ENCODE measurements around the gene ARG1. TPM values are rescaled to one million over a fixed set of nuclear protein-coding genes. Genes with fewer than 3 reads are reported as not detected.
"Not testable (repeated sequence)": the region's sequence is repeated elsewhere in the genome, so short reads cannot be mapped to it uniquely, and the experiment has no call there.

ARG1 gene
- total RNA-seq, 6 experiments from 2014 or later, result 428 to 1,179 (median 813) TPM

GRCh38 chr6:131532580-131533039 is 40.4 kb upstream of the ARG1 start:
- intact Hi-C loops (cut with DNase I), result no loop called here
- no peak overlapping the region for H3K27ac ChIP-seq
- DNase-seq, result no peak
- no peaks in the 10 kb centered on the region for H3K36me3 ChIP-seq
- no peak for ATAC-seq
- H3K4me3 ChIP-seq, result no peak overlapping the region
- H3K9me3 ChIP-seq, result no peaks in the 10 kb centered on the region
- 33% methylated on average over 1 of the region's 3 CpGs for WGBS (ENCODE audit: insufficient coverage, low coverage, low lambda C conversion rate, missing lambda C conversion rate)
- H3K27me3 ChIP-seq, result no peaks in the 10 kb centered on the region
- no peak for TF ChIP-seq CTCF (IDR thresholded peaks at IDR 0.05)
- TF ChIP-seq POLR2A (IDR thresholded peaks at IDR 0.05), result no peak
- H3K4me1 ChIP-seq, result no peaks in the 10 kb centered on the region

- H3K4me1 ChIP-seq; H3K4me3 ChIP-seq; DNase-seq; H3K36me3 ChIP-seq; ATAC-seq; H3K27me3 ChIP-seq; H3K27ac ChIP-seq; H3K9me3 ChIP-seq; intact Hi-C loops (cut with DNase I): not testable (repeated sequence)
- WGBS (ENCODE audit: insufficient coverage, low coverage, low lambda C conversion rate, missing lambda C conversion rate), result no CpG with 5 or more reads among the region's 4 CpGs
Observed at GRCh38 chr6:131538615-131539014, 34.4 kb upstream of the ARG1 start.

GRCh38 chr6:131545317-131545716 is 27.7 kb upstream of the ARG1 start:
- 77% methylated on average over 2 of the region's 2 CpGs for WGBS (ENCODE audit: insufficient coverage, low coverage, low lambda C conversion rate, missing lambda C conversion rate)
- intact Hi-C loops (cut with DNase I), result no loop called here
- DNase-seq, result no peak
- peaks cover 0 to 29% (median 0%) of the 10 kb centered on the region in 4 donors for H3K4me1 ChIP-seq
- no peak for ATAC-seq
- no peak overlapping the region for H3K27ac ChIP-seq
- TF ChIP-seq POLR2A (IDR thresholded peaks at IDR 0.05) (no peak), CTCF (IDR thresholded peaks at IDR 0.05) (no peak)
- H3K4me3 ChIP-seq, result no peak overlapping the region
- no peaks in the 10 kb centered on the region for H3K36me3 ChIP-seq
- no peaks in the 10 kb centered on the region for H3K27me3 ChIP-seq
- no peaks in the 10 kb centered on the region for H3K9me3 ChIP-seq

- DNase-seq, result no peak
- Histone ChIP-seq H3K27ac (peak overlapping the region in 2 of 3 donors; percentile 91 to 98), H3K27me3 (no peaks in the 10 kb centered on the region), H3K4me1 (peaks cover 0 to 46% (median 7%) of the 10 kb centered on the region in 4 donors), H3K4me3 (no peak overlapping the region), H3K9me3 (no peaks in the 10 kb centered on the region), H3K36me3 (no peaks in the 10 kb centered on the region)
- no peak for ATAC-seq
- intact Hi-C loops (cut with DNase I), result no loop called here
- TF ChIP-seq CTCF (IDR thresholded peaks at IDR 0.05) (no peak), POLR2A (IDR thresholded peaks at IDR 0.05) (no peak)
- 69% methylated on average over 2 of the region's 6 CpGs for WGBS (ENCODE audit: insufficient coverage, low coverage, low lambda C conversion rate, missing lambda C conversion rate)
Observed at GRCh38 chr6:131547488-131547887, 25.5 kb upstream of the ARG1 start.

- H3K4me3 ChIP-seq, result no peak overlapping the region
- peak in 1 of 3 donors; percentile 60 for DNase-seq
- WGBS (ENCODE audit: insufficient coverage, low coverage, low lambda C conversion rate, missing lambda C conversion rate), result 21% methylated on average over 1 of the region's 1 CpG
- H3K9me3 ChIP-seq, result no peaks in the 10 kb centered on the region
- peak in 1 of 4 donors; percentile 6 for TF ChIP-seq CTCF (IDR thresholded peaks at IDR 0.05)
- peak; percentile 81 for TF ChIP-seq POLR2A (IDR thresholded peaks at IDR 0.05)
- H3K27ac ChIP-seq, result peak overlapping the region; percentile 45 to 98 (median 91)
- no peaks in the 10 kb centered on the region for H3K36me3 ChIP-seq
- H3K4me1 ChIP-seq, result peaks cover 0 to 46% (median 9%) of the 10 kb centered on the region in 4 donors
- no peaks in the 10 kb centered on the region for H3K27me3 ChIP-seq
- intact Hi-C loops (cut with DNase I), result no loop called here
- ATAC-seq, result peak; percentile 76 to 94 (median 88)
Observed at GRCh38 chr6:131548441-131548840, 24.6 kb upstream of the ARG1 start.

All from right lobe of liver (tissue), 6 donors.